ENCODE data around the gene DOCK9.

DOCK9 gene

DNA sequence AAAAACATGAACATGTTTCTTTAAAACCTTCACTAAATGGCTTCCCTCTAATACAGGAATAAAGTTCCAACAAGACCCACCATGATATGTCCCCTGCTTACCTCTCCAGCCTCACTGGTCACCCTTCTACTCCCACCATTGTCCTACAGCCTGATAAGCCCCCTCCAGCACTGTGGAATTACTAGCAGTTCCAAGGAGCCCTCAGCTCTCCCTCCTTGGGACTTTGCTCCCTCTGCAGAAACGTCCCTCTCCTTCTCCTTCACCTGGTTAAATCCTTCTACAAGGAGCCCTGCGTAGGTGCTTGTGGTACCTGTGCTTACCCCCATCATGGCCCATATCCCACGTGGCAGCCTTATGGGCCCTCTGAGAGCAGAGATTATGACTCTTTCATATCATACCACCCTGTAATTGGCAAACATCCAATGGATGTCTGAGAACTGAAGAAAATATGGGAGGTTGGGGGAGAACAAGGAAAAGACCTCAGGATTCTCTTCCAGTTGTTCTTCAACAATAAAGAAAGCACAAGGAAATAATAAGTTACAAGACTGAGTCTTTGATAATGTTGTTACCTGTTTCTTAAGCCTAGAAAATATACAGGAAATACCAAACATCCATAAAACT lies 26.1 kb upstream of the DOCK9 start:
- TF ChIP-seq CTCF (IDR thresholded peaks at IDR 0.05; ENCODE audit: low read depth, low read length) = no peak
- no peak for DNase-seq (ENCODE audit: extremely low read depth, low read depth)

DNA sequence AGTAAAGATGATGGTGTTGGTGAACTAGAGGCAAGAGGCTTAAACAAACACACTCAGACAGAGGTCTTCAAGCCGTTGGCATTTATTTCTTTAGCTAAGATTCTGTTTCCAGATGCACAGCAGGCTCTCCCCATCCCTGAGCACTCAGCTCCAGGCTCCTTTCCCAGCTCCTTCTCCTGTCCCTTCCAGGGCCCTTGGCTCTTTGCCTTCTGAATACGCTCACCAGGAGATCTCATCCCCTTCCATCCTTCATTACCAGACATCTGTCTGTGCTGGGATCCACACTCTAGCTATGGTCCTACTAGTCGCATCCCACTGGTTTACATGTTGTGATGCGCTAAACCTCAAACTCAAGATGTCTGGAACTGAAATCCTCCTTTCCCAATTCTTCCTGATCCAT lies 25.3 kb upstream of the DOCK9 start:
- no peak for DNase-seq (ENCODE audit: extremely low read depth, low read depth)
- TF ChIP-seq CTCF (IDR thresholded peaks at IDR 0.05; ENCODE audit: low read depth, low read length) = no peak

GRCh38 chr13:99002172-99002710 lies 24.4 kb upstream of the DOCK9 start:
- TF ChIP-seq CTCF (IDR thresholded peaks at IDR 0.05; ENCODE audit: low read depth, low read length) = no peak
- no peak for DNase-seq (ENCODE audit: extremely low read depth, low read depth)

GRCh38 chr13:99000137-99000536 lies 22.3 kb upstream of the DOCK9 start:
- TF ChIP-seq CTCF (IDR thresholded peaks at IDR 0.05; ENCODE audit: low read depth, low read length) = no peak
- DNase-seq (ENCODE audit: extremely low read depth, low read depth) = no peak

- TF ChIP-seq CTCF (IDR thresholded peaks at IDR 0.05; ENCODE audit: low read depth, low read length) = no peak
- no peak for DNase-seq (ENCODE audit: extremely low read depth, low read depth)
Observed at GRCh38 chr13:98999639-98999952, 21.7 kb upstream of the DOCK9 start.

DNA sequence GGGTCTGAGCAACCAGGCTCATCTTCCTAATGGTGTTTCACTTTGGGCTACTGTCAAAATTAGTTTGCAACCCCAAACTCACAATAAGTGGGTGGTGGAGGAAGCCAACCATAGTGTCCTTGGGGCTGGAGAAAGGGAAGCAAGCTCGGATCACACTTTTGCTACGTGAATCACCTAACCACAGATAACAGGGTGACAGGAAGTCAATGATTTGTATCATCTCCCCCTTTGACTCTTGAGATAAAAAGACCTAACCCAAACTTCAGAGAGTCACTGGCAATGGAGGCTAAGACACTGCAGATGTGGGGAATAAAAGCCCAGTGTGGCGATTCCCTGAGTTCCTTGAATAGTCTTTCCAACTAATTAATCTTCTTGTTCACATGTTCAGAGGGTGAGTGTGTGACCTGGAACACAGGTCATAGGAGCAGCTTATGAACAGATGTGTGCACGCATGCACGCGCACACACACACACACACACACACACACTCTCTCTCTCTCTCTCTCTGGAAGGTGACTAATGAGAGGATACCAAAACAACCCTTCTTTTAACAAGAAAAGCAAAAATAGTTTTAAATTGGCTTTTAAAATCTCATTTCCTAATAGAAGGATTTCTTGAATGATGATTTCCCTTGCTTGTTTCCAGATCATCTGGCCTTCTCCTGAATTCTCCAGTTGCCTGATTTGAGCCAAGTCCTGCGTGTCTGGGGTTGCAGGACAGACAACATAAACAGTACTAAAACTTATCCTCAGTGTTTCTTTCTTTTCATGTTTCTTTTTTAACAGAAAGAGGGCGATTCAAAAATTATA lies 21.2 kb upstream of the DOCK9 start:
- DNase-seq (ENCODE audit: extremely low read depth, low read depth) = no peak
- TF ChIP-seq CTCF (IDR thresholded peaks at IDR 0.05; ENCODE audit: low read depth, low read length) = no peak

All from AG09319 (cell line).